ENCODE data around the gene PIH1D2. TPM values are rescaled to one million over a fixed set of nuclear protein-coding genes. Genes with fewer than 3 reads are reported as not detected.
A peak's percentile ranks its signal among the peaks of the same experiment; 100 is the strongest.
"Not testable (repeated sequence)": the region's sequence is repeated elsewhere in the genome, so short reads cannot be mapped to it uniquely, and the experiment has no call there.

Gene PIH1D2
- total RNA-seq, 2 donors from 2014 or later = 0.36 to 0.39 TPM

- ATAC-seq (replicated peaks in 1 of 2) (no peak), DNase-seq (no peak)
- Mint-ChIP-seq H3K4me3 (no peak overlapping the region), H3K27ac (no peak overlapping the region), H3K4me1 (ENCODE audit: low read depth) (peaks cover 34% of the 10 kb centered on the region), H3K27me3 (ENCODE audit: low read depth) (no peaks in the 10 kb centered on the region), H3K36me3 (ENCODE audit: insufficient read depth in 2 of 2) (peaks cover 12 to 42% of the 10 kb centered on the region in 2 donors), H3K9me3 (no peaks in the 10 kb centered on the region)
Measured at GRCh38 chr11:112044961-112045360, 28.9 kb downstream of the PIH1D2 start.

- Mint-ChIP-seq H3K27ac (no peak overlapping the region), H3K27me3 (ENCODE audit: low read depth) (no peaks in the 10 kb centered on the region), H3K4me3 (no peak overlapping the region), H3K9me3 (no peaks in the 10 kb centered on the region), H3K36me3 (ENCODE audit: insufficient read depth in 2 of 2) (peaks cover 8 to 32% of the 10 kb centered on the region in 2 donors), H3K4me1 (ENCODE audit: low read depth) (peaks cover 19% of the 10 kb centered on the region)
- DNase-seq (no peak), ATAC-seq (replicated peaks in 1 of 2) (no peak)
Measured at GRCh38 chr11:112042961-112043304, 30.9 kb downstream of the PIH1D2 start.

GRCh38 chr11:112042161-112042960 is 31.5 kb downstream of the PIH1D2 start:
- no peak overlapping the region for H3K4me3 Mint-ChIP-seq
- peak overlapping the region; percentile 60 for H3K27ac Mint-ChIP-seq
- DNase-seq (no peak), ATAC-seq (replicated peaks in 1 of 2) (no peak)
- no peaks in the 10 kb centered on the region for H3K27me3 Mint-ChIP-seq (ENCODE audit: low read depth)
- peaks cover 19% of the 10 kb centered on the region for H3K4me1 Mint-ChIP-seq (ENCODE audit: low read depth)
- peaks cover 8 to 29% of the 10 kb centered on the region in 2 donors for H3K36me3 Mint-ChIP-seq (ENCODE audit: insufficient read depth in 2 of 2)
- H3K9me3 Mint-ChIP-seq = no peaks in the 10 kb centered on the region

- ATAC-seq (replicated peaks in 1 of 2) = no peak
- Mint-ChIP-seq H3K4me3 (no peak overlapping the region), H3K27me3 (ENCODE audit: low read depth) (no peaks in the 10 kb centered on the region), H3K4me1 (ENCODE audit: low read depth) (peaks cover 14% of the 10 kb centered on the region), H3K27ac (peak overlapping the region; percentile 19), H3K9me3 (no peaks in the 10 kb centered on the region), H3K36me3 (ENCODE audit: insufficient read depth in 2 of 2) (peaks cover 2 to 16% of the 10 kb centered on the region in 2 donors)
- DNase-seq = no peak
Measured at GRCh38 chr11:112037527-112037926, 36.3 kb downstream of the PIH1D2 start.

- Mint-ChIP-seq H3K4me3 (no peak overlapping the region), H3K36me3 (ENCODE audit: insufficient read depth in 2 of 2) (peaks cover 0 to 12% of the 10 kb centered on the region in 2 donors), H3K27me3 (ENCODE audit: low read depth) (no peaks in the 10 kb centered on the region), H3K27ac (no peak overlapping the region), H3K4me1 (ENCODE audit: low read depth) (peaks cover 4% of the 10 kb centered on the region), H3K9me3 (no peaks in the 10 kb centered on the region)
- ATAC-seq (replicated peaks in 1 of 2) (no peak), DNase-seq (no peak)
Measured at GRCh38 chr11:112033902-112034301, 39.9 kb downstream of the PIH1D2 start.

GRCh38 chr11:112029460-112029859 is 44.4 kb downstream of the PIH1D2 start:
- Mint-ChIP-seq H3K9me3 (no peaks in the 10 kb centered on the region), H3K4me3 (no peak overlapping the region), H3K36me3 (ENCODE audit: insufficient read depth in 2 of 2) (peaks cover 0 to 8% of the 10 kb centered on the region in 2 donors), H3K27me3 (ENCODE audit: low read depth) (no peaks in the 10 kb centered on the region), H3K27ac (no peak overlapping the region), H3K4me1 (ENCODE audit: low read depth) (peaks cover 4% of the 10 kb centered on the region)
- no peak for ATAC-seq (replicated peaks in 1 of 2)
- DNase-seq = no peak

GRCh38 chr11:112026784-112027410 is 46.9 kb downstream of the PIH1D2 start:
- H3K36me3 Mint-ChIP-seq (ENCODE audit: insufficient read depth in 2 of 2); H3K27ac Mint-ChIP-seq; H3K9me3 Mint-ChIP-seq; H3K4me3 Mint-ChIP-seq; H3K27me3 Mint-ChIP-seq (ENCODE audit: low read depth); ATAC-seq (replicated peaks in 1 of 2); DNase-seq: not testable (repeated sequence)
- H3K4me1 Mint-ChIP-seq (ENCODE audit: low read depth) = peaks cover 18% of the 10 kb centered on the region

- Mint-ChIP-seq H3K4me3 (peak overlapping the region; percentile 99 to 100), H3K27me3 (ENCODE audit: low read depth) (no peaks in the 10 kb centered on the region), H3K9me3 (no peaks in the 10 kb centered on the region), H3K27ac (peak overlapping the region; percentile 86), H3K36me3 (ENCODE audit: insufficient read depth in 2 of 2) (peaks cover 0 to 8% of the 10 kb centered on the region in 2 donors), H3K4me1 (ENCODE audit: low read depth) (peaks cover 18% of the 10 kb centered on the region)
- ATAC-seq (replicated peaks in 1 of 2) = no peak
- DNase-seq = no peak
Measured at GRCh38 chr11:112025707-112026106, 48.1 kb downstream of the PIH1D2 start.

- peak within 1 kb of the TSS; percentile 98 for H3K27ac Mint-ChIP-seq
- DNase-seq = peak; percentile 86 to 92
- H3K9me3 Mint-ChIP-seq = no peaks in the 10 kb centered on the region
- ATAC-seq (replicated peaks in 1 of 2) = peak; percentile 91 to 93
- H3K4me1 Mint-ChIP-seq (ENCODE audit: low read depth) = peaks cover 15% of the 10 kb centered on the region
- H3K27me3 Mint-ChIP-seq (ENCODE audit: low read depth) = no peaks in the 10 kb centered on the region
- H3K4me3 Mint-ChIP-seq = peak within 1 kb of the TSS; percentile 99 to 100
- H3K36me3 Mint-ChIP-seq (ENCODE audit: insufficient read depth in 2 of 2) = peaks cover 0 to 8% of the 10 kb centered on the region in 2 donors
Measured at GRCh38 chr11:112024773-112025678, 48.8 kb downstream of the PIH1D2 start, which contains the start of gene DLAT. Gene DLAT, plus strand, starts transcription at chr11:112025408. Its CDS starts 65 bp downstream, at chr11:112025473.

- H3K27ac Mint-ChIP-seq = peak overlapping the region; percentile 98
- no peaks in the 10 kb centered on the region for H3K27me3 Mint-ChIP-seq (ENCODE audit: low read depth)
- H3K9me3 Mint-ChIP-seq = no peaks in the 10 kb centered on the region
- peaks cover 14% of the 10 kb centered on the region for H3K4me1 Mint-ChIP-seq (ENCODE audit: low read depth)
- ATAC-seq (replicated peaks in 1 of 2) = no peak
- peaks cover 0 to 3% of the 10 kb centered on the region in 2 donors for H3K36me3 Mint-ChIP-seq (ENCODE audit: insufficient read depth in 2 of 2)
- H3K4me3 Mint-ChIP-seq = peak overlapping the region; percentile 99 to 100
- no peak for DNase-seq
Measured at GRCh38 chr11:112024178-112024772, 49.5 kb downstream of the PIH1D2 start.

- H3K36me3 Mint-ChIP-seq (ENCODE audit: insufficient read depth in 2 of 2) = peaks cover 0 to 6% of the 10 kb centered on the region in 2 donors
- DNase-seq = no peak
- H3K9me3 Mint-ChIP-seq = no peaks in the 10 kb centered on the region
- peaks cover 14% of the 10 kb centered on the region for H3K4me1 Mint-ChIP-seq (ENCODE audit: low read depth)
- peak overlapping the region; percentile 85 for H3K27ac Mint-ChIP-seq
- ATAC-seq (replicated peaks in 1 of 2) = no peak
- no peaks in the 10 kb centered on the region for H3K27me3 Mint-ChIP-seq (ENCODE audit: low read depth)
- H3K4me3 Mint-ChIP-seq = peak overlapping the region in 1 of 2 donors; percentile 77
Measured at GRCh38 chr11:112023104-112023503, 50.7 kb downstream of the PIH1D2 start.

- no peaks in the 10 kb centered on the region for H3K27me3 Mint-ChIP-seq (ENCODE audit: low read depth)
- H3K9me3 Mint-ChIP-seq = no peaks in the 10 kb centered on the region
- peaks cover 0 to 5% of the 10 kb centered on the region in 2 donors for H3K36me3 Mint-ChIP-seq (ENCODE audit: insufficient read depth in 2 of 2)
- no peak for ATAC-seq (replicated peaks in 1 of 2)
- DNase-seq = no peak
- H3K4me3 Mint-ChIP-seq = no peak overlapping the region
- H3K4me1 Mint-ChIP-seq (ENCODE audit: low read depth) = peaks cover 15% of the 10 kb centered on the region
- no peak overlapping the region for H3K27ac Mint-ChIP-seq
Measured at GRCh38 chr11:112019066-112019465, 54.8 kb downstream of the PIH1D2 start.

Data from activated T-cell treated with anti-CD3 and anti-CD28 coated beads, Interleukin-2, amount 50 U/mL, for 72 hours (primary cell).